CD4-positive, alpha-beta T cell treated with Interferon gamma for 1 hour (primary cell): ENCODE data around the gene CTSV.
"Not testable (repeated sequence)": the region's sequence is repeated elsewhere in the genome, so short reads cannot be mapped to it uniquely, and the experiment has no call there.

ENCODE experiments used
- DNase-seq: peaks from one replicate; pipeline ENCODE4 v3.0.0-alpha.2; 2020

CTSV gene

GRCh38 chr9:97039514-97039860, 545 bp upstream of the CTSV start:
- no peak for DNase-seq

GRCh38 chr9:97023505-97023904, 15.4 kb downstream of the CTSV start:
- DNase-seq, result not testable (repeated sequence)

GRCh38 chr9:97013151-97014132, 25.5 kb downstream of the CTSV start:
- DNase-seq, result peak; percentile 82

- DNase-seq, result not testable (repeated sequence)
Measured at GRCh38 chr9:97012617-97013016, 26.3 kb downstream of the CTSV start.

- DNase-seq, result not testable (repeated sequence)
Measured at GRCh38 chr9:97002195-97002594, 36.7 kb downstream of the CTSV start.

GRCh38 chr9:97001338-97001737, 37.6 kb downstream of the CTSV start:
- DNase-seq, result not testable (repeated sequence)

GRCh38 chr9:97000139-97000787, 38.7 kb downstream of the CTSV start:
- DNase-seq, result not testable (repeated sequence)

- DNase-seq, result not testable (repeated sequence)
Measured at GRCh38 chr9:96999733-97000132, 39.2 kb downstream of the CTSV start.

- not testable (repeated sequence) for DNase-seq
Measured at GRCh38 chr9:96997009-96997701, 41.8 kb downstream of the CTSV start.

- not testable (repeated sequence) for DNase-seq
Measured at GRCh38 chr9:96994531-96995016, 44.4 kb downstream of the CTSV start.

GRCh38 chr9:96992303-96992702, 46.6 kb downstream of the CTSV start:
- not testable (repeated sequence) for DNase-seq

GRCh38 chr9:96989747-96990318, 49.1 kb downstream of the CTSV start:
- not testable (repeated sequence) for DNase-seq

GRCh38 chr9:96984887-96985286, 54.1 kb downstream of the CTSV start:
- not testable (repeated sequence) for DNase-seq

- not testable (repeated sequence) for DNase-seq
Measured at GRCh38 chr9:96984139-96984538, 54.8 kb downstream of the CTSV start.

GRCh38 chr9:96983496-96984122, 55.3 kb downstream of the CTSV start:
- DNase-seq, result not testable (repeated sequence)
